IPS DF 19.7 (cell line): Measurements from ENCODE around the gene UNC5B.
"Not testable (repeated sequence)": the region's sequence is repeated elsewhere in the genome, so short reads cannot be mapped to it uniquely, and the experiment has no call there.

Source experiments
- DNase-seq: peaks from one replicate; pipeline ENCODE4 v3.0.0-alpha.2; 2013; ENCODE audit warnings: low read depth, low spot score

The UNC5B gene

GRCh38 chr10:71282323-71282680, 69.9 kb downstream of the UNC5B start:
- DNase-seq: no peak

GRCh38 chr10:71283410-71283809, 71.0 kb downstream of the UNC5B start:
- DNase-seq: no peak

- no peak for DNase-seq
Observed at GRCh38 chr10:71283876-71284275, 71.5 kb downstream of the UNC5B start.

GRCh38 chr10:71284544-71285179, 72.3 kb downstream of the UNC5B start:
- no peak for DNase-seq

GRCh38 chr10:71285180-71285545, 72.8 kb downstream of the UNC5B start:
- no peak for DNase-seq

- DNase-seq: no peak
Observed at GRCh38 chr10:71285986-71286385, 73.6 kb downstream of the UNC5B start.

- no peak for DNase-seq
Observed at GRCh38 chr10:71286521-71287294, 74.3 kb downstream of the UNC5B start.

- DNase-seq: no peak
Observed at GRCh38 chr10:71287456-71287855, 75.1 kb downstream of the UNC5B start.

- DNase-seq: no peak
Observed at GRCh38 chr10:71288461-71288860, 76.1 kb downstream of the UNC5B start.

GRCh38 chr10:71289421-71290130, 77.2 kb downstream of the UNC5B start:
- no peak for DNase-seq

GRCh38 chr10:71290331-71290730, 78.0 kb downstream of the UNC5B start:
- DNase-seq: no peak

- DNase-seq: no peak
Observed at GRCh38 chr10:71290806-71291527, 78.6 kb downstream of the UNC5B start.

- DNase-seq: no peak
Observed at GRCh38 chr10:71291528-71291900, 79.1 kb downstream of the UNC5B start.

GRCh38 chr10:71292624-71293445, 80.5 kb downstream of the UNC5B start:
- DNase-seq: no peak

- DNase-seq: no peak
Observed at GRCh38 chr10:71293446-71294084, 81.2 kb downstream of the UNC5B start.

GRCh38 chr10:71294091-71294561, 81.8 kb downstream of the UNC5B start:
- DNase-seq: no peak

- no peak for DNase-seq
Observed at GRCh38 chr10:71294856-71295255, 82.5 kb downstream of the UNC5B start.

GRCh38 chr10:71295641-71296040, 83.3 kb downstream of the UNC5B start:
- no peak for DNase-seq

GRCh38 chr10:71296086-71296485, 83.7 kb downstream of the UNC5B start:
- no peak for DNase-seq

- not testable (repeated sequence) for DNase-seq
Observed at GRCh38 chr10:71296811-71297210, 84.4 kb downstream of the UNC5B start.

- DNase-seq: no peak
Observed at GRCh38 chr10:71297343-71297742, 85.0 kb downstream of the UNC5B start.
